ENCODE data around the gene GSTP1.

- TF ChIP-seq CTCF (conservative IDR thresholded peaks at IDR 0.05 in 1 of 2, IDR thresholded peaks at IDR 0.05 in 1 of 2; ENCODE audit: low read depth in 1 of 2, low read length in 2 of 2): no peak
- TF ChIP-seq EZH2 (IDR thresholded peaks at IDR 0.05; ENCODE audit: low read length, missing control alignments): no peak
These were observed 32.3 kb downstream of the GSTP1 start for GRCh38 chr11:67615728-67616430.
